Measurements from ENCODE around the gene PAFAH2.
"Not testable (repeated sequence)": the region's sequence is repeated elsewhere in the genome, so short reads cannot be mapped to it uniquely, and the experiment has no call there.

PAFAH2 gene

DNA sequence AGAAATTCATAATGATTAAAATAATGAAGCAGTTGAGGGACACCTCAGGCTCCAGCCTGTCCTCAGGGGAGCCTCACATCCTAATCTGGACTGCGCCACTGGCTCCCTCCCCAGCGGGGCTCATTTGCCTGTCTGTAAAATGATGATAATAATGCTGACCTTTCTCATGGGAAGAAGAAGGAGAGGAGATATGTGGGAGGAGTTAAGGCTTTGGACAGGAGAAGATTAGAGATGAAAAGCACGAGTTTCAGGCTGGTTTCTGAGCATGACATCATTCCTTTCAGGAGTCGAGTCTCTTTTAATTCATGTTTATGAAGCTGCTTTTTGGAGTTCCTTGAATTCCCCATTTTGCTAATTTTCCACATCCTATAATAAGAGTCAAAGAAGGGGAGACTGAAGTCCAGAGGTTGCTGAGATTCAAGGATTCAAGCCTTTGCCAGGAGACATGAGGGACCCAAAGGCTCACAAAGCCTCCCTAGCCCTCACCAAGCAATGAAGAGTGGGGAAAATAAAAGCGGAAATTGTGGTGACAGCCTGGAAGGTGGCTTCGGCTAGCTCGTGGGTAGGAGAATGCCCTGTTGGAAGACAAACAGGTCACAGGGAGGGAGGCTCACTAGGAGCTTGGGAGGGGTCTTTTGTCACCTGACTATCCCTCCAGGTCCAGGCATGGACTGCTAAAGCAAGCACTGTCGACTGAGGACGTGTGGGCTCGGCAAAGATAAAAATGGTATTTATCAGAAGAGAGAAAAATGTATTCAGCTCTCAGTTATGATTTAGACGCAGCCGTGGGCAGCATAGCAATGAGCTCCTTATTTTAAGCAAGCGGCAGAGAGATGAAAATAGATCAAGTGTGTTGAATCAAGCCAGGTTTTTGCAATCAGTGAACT is 64.1 kb downstream of the PAFAH2 start:
- DNase-seq (ENCODE audit: low read depth in 2 of 3, low spot score in 1 of 3), result no peak

DNA sequence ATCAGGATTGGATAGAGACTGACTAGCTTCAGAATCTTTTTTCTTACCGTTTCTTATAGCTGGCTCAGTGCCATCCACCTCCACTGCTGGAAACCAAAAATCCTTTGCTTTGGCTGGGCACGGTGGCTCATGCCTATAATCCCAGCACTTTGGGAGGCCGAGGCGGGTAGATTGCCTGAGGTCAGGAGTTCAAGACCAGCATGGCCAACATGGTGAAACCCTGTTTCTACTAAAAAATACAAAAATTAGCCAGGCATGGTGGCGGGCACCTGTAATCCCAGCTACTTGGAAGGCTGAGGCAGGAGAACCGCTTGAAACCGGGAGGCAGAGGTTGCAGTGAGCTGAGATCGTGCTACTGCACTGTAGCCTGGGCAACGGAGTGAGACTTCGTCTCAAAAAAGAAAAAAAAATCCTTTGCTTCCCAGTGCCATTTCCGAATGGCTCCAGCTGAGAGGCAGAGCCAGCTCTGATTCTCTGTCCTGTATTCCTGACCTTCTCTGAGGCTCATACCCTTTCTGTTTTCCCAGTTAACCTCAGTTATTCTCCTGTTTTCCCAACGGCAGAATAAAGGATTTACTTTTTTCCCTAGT is 65.0 kb downstream of the PAFAH2 start:
- not testable (repeated sequence) for DNase-seq (ENCODE audit: low read depth in 2 of 3, low spot score in 1 of 3)

DNA sequence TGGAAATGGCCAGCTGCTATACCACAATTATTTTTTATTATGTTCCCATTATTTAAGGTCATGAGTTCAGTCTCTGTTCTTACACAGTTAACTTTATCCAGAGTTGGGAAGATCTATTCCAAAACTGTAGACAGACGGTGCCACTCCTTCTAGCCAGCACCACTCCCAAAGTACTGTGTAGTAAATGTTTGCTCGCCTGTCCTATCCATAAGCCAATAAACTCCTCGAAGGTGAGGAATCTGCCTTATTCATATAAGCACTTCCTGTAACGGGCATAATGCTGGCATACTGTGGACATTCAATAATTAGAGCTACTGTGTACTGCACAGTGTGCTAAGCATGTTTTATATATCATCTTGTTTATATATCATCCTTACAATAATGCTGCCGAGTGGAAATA is 65.5 kb downstream of the PAFAH2 start:
- DNase-seq (ENCODE audit: low read depth in 2 of 3, low spot score in 1 of 3), result no peak

DNA sequence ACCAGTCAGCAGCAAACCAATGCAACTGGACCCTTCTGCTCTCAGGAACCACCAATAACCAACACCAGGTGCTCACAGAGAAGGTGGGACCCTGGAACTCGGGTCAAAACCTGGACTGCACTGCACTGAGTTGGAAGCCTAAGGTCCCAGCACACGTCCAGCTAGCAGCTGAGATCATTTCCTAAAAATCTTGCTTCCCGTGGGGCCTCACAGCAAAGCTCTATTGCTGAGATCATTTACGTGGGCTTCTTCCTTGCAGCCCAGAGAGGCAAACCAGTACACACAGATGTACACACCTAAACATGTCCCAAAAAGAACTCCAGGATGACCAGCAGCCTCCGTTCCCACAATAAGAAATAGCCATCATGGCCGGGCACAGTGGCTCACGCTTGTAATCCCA is 68.8 kb downstream of the PAFAH2 start:
- DNase-seq (ENCODE audit: low read depth in 2 of 3, low spot score in 1 of 3), result no peak

DNA sequence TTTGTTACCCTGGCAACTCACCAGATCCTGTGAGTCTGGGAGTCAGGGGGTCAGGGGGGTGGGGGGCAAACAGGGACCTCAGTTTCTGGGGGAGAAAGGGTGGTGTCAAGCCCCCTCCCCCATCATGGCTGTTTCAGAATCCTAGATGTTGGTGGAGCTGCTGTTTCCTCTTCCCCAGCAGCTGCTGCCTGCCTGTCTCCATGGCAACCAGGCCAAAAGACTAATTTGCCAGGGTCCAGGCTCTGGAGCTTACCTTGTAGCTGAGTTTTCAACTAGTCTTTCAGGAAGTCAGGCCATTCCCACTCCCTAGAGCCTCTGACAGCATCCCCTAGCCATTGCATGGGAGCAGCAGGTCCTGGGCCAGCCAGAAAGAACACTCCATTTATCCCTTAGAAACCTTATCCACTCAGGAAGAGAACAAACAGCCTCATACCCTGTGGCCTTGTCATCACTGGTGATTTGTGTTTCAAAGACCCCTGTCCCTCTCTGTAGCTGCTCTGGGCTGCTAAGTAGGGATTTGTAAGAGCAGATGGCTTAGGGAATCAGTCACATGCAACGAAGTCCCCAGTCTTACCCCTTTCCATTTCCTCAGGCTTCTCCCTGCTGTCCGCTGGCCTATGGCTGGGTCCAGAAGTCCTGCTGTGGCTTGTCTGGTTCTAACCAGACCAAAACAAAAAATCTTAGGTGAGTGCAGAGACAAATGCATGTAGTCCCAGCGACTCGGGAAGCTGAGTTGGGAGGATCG is 70.2 kb downstream of the PAFAH2 start:
- no peak for DNase-seq (ENCODE audit: low read depth in 2 of 3, low spot score in 1 of 3)

DNA sequence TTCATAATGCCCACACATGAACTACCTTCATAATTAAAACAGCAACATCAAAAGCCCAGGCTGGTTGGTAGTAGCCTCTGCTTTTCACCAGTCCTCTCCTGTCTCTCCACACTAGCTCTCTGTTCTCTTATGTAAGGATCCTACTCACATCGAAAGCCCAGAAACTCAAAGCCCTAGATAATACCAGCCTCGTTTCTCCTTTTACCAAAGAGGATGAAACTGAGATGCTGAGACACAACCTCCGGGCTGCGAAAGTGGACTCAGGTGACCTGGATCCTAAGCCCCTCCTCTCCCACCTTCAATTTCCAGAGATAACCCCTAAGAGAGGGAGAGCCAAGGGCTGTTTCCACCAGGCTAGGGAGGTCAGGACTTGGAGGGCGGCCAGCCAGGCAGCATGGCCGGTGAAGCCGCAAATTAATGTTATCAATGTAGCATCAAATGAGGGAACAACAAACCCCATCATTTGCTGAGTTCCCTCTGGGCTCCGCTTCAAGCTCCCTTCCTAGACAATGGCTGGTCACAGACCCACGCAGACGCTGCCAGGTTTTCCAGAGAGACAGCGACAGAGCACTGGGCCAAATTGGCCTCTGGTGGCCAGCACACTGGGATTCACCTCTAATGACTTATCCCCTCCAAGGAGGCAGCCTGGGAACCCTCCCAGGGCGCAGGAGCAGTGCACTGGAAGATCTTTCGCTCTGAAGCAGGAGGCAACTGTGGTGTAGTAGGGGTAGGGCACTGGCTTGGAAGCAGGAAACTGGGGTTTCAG is 70.9 kb downstream of the PAFAH2 start:
- DNase-seq (ENCODE audit: low read depth in 2 of 3, low spot score in 1 of 3), result no peak

DNA sequence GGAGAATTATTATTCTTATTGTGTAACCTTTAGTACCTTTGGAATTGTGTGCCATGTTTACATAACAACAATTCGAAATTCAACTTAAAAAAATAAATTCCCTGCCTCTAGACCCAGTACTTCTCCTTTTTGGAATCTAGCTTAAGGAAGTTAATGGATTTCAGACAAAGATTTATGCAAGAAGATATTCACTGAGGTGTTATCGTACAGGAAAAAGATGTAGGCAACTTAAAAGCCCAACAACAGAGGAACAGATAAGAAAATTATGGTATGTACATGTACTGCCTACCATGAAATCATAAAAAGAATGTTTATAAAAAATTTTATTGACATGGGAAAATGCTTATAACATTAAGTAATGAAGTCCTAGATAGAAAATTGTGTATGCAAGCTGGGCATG is 73.4 kb downstream of the PAFAH2 start:
- no peak for DNase-seq (ENCODE audit: low read depth in 2 of 3, low spot score in 1 of 3)

DNA sequence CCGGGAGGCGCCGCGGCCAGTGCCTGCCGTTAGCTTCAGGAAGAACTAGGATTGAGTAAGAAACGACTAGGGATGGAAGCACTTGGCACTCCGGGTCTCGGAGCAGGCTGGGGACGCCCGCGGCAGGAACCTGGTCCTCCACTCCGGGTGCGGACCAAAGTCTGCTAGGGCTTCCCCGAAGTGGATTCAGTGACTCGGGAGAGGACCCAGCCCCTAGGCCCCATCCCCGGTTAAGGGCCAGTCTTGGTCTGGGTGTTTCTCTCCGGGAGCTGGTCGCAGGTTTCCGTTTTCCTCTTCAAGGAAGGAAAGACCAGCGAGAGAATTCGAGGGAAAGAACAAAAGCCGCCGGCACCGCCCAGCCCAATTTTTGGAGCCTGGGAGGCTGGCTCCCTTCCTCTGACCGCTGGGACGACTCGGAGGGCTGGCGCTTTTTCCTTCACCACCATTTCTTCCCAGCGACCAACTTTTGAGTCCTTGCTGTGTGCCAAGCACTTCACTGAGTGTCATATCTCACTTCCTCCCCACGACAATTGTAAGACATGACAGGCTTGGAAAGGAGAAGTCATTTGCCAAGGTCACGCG is 74.8 kb downstream of the PAFAH2 start:
- DNase-seq (ENCODE audit: low read depth in 2 of 3, low spot score in 1 of 3), result peak in 2 of 3 donors; percentile 16 to 17

DNA sequence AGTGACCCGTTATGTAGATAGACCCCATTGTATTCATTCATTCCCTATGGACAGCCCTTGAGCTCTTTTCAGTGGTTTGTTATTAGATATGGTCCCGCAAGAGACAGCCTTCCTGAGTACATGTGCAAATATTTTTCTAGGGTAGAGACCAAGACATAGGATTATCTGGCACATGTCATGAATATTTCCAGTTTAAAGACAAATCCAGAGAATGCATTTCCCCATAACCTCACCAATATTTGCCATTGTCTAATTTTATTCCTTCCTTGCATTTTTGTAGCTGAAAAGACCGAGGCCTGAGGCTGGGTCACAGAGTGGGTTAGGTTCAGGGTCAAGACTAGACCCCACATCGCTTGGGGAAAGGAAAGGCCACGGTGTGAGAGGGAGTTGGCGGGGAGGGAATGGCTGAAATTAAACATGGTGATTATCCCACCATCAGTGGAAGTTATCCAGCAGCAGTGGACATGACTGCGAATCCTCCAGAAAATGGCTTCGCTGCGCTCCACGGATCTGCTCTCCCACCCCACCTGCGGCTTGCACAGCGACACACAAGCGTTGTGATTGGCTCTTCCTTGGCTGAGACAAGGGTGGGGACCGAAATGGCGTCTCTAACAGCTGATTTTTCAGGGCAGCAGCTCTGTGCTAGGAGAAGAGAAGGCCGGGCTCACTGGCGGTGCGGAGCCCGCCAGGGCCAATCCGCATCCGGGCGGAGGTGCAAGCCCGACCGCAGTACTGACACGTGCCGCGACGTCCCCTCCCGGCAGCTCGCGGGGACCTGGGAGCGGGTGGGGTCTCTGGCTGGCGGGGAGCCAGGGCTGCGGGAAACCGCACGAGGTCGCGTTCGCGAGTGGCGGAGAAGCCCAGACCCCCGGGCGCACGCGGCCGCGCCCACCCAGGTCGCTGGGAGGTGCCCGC is 75.5 kb downstream of the PAFAH2 start:
- DNase-seq (ENCODE audit: low read depth in 2 of 3, low spot score in 1 of 3), result peak in 1 of 3 donors; percentile 12

DNA sequence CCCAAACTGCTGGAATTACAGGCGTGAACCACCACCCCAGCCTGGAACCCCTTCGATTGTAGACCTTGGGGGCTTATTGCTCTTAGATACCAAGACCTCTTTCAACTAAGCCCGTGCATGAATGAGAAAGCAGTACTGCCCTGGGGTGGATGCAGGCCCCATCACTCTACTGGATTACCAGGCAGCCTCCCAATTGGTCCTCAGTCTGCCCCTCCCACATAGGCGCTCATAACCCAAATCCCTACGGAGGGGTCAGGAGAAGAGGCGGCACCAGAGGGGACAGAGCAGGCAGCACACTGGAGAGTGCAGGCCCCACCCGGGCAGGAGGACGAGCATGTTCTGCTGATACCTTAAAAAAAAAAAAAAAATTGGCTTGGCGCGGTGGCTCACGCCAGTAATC is 79.2 kb downstream of the PAFAH2 start:
- no peak for DNase-seq (ENCODE audit: low read depth in 2 of 3, low spot score in 1 of 3)

DNA sequence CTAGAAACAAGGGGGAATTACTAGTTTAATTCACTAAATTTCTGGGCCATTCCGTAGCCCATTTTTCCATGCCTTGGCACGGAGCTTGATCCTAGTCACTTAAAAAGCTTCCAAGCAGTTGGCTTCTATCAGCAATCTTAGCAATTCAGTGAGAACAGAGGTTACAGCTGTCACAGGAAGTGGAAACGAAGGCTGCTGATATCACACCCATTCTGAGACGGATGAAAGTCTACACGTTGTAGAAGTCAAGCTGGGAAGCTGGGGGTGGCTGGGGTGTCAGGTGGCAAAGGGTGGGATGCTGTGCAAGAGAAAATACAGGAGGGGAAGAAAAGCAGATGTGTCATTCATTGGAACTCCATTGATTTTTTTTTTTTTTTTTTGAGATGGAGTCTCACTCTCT is 79.9 kb downstream of the PAFAH2 start:
- no peak for DNase-seq (ENCODE audit: low read depth in 2 of 3, low spot score in 1 of 3)

DNA sequence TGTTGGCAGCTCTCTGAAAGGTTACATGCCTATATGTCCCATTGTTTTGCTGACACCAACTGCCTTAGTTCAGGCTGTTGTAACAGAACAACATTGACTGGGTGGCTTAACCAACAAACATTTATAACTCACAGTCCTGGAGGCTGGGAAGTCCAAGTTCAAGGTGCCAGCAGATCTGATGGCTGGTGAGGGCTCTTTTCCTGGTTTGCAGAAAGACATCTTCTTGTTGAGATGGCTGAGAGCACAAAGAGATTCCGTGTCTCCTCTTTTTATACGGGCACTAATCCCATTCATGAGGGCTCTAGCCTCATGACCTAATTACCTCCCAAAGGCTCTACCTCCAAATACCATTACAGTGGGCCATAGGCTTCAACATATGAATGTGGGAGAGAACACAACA is 81.4 kb downstream of the PAFAH2 start:
- DNase-seq (ENCODE audit: low read depth in 2 of 3, low spot score in 1 of 3), result no peak

DNA sequence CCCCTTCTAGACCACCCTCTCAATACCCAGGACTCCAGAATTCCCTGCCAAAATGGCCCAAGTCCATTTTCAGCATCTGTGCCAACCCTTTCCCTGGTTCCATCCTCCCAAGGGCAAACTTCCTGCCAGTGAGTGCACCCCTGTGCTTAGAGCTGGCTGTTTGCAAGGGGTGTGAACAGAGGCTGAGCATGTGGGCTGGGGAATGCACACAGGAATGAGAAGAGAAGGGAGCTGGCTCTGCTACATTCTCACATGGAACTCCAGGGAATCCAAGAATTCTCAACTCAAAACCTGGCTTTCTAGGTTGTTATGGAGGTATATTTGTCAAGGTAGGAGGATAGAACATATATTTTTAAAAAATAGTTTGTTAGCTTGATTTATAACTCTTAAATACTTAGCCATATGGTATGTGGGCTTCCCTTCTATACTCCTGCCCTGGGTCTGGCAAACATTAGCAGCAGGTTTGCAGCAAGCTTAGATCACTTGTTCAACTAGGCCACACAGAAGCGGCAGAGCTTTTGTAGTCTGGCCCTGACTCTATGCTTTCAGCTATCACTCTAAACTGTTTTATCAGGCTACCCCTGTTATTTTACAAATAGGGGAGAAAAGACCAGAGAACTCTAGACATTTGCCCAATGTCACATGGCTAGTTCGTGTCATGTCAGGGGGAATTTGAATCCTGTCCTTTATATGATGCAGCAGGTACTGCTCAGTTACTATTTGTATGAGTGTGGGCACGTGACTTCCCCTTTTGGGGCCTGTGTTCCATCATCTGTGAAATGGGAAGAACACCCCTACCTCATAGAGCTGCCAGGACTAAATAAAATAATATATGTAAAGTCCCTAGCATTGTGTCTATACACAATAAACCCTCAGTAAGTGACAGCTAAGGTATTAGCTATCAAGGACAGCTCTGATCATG is 83.5 kb downstream of the PAFAH2 start:
- DNase-seq (ENCODE audit: low read depth in 2 of 3, low spot score in 1 of 3), result no peak

DNA sequence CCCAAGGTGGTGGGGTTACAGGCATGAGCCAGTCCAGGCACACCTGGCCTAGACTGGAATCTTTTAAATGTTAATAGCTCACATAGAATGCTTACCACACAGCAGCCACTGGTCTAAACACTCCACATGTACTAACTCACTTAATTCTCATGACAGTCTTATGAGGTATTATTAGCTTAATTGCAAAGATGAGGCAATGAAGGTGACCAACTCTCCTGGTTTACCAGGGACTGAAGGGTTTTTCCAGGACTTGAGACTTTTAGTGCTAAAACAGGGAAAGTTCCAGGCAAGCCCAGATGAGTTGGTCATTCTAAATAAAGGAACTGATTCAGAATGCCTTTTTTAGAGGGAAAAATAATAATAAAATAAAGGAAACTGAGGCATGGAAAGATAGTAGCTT is 84.7 kb downstream of the PAFAH2 start:
- DNase-seq (ENCODE audit: low read depth in 2 of 3, low spot score in 1 of 3), result no peak

DNA sequence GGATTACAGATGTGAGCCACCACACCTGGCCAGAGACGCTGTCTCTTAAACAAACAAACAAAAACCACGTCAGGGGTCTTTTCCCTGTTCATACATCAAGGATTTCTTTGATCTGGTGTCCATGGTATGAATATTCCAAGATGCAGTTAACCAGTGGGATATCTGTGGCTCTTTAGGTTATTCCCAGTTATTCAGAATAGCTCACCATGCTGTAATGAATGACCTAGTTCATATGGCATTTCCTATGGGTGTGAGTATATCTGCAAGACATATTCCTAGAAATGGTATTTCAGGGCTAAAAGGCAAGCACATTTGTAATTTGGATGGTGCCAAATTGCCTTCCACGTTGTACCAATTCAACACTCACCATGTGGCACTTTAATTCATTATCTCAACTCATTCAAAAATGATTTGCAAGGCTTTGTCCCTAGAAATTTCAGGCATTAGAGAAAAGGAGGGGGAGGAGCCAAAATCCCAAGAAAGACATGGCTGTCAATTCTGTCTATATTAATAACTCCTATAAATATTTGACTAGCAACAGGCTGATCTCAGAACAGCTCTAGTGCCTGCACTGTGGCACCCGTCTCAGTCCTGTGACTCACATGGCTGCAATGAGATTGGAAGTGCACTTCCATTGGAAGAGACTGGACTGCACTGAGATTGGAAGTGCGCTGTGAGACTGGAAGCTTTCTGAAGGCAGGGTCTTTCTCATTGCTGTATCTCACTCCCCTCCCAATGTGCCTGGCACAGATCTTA is 85.6 kb downstream of the PAFAH2 start:
- DNase-seq (ENCODE audit: low read depth in 2 of 3, low spot score in 1 of 3), result no peak

DNA sequence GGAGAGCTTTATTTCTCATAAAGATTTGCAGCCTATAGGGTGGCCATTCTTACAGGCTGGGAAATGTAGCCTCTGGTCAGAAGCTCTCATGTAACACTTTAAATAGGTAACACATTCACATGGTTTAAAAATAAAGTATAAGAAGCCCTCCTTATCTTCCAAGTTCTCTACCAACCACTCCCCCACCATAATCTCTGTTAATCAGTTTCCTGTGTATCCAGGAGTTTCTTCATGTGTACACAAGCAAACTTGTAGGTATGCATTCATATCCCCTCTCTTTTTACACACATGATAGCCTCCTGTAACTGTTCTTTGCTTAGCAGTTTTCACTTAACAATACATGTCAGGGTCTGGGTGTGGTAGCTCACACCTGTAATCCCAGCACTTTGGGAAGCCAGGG is 86.7 kb downstream of the PAFAH2 start:
- no peak for DNase-seq (ENCODE audit: low read depth in 2 of 3, low spot score in 1 of 3)

Measured in stimulated activated CD4-positive, alpha-beta T cell treated with anti-CD3 and anti-CD28 coated beads, Interleukin-12 subunit alpha, Interleukin-12 subunit beta, amount 100 ng/mL, for 48 hours (primary cell).